Brain microvascular endothelial cell (primary cell): Measurements from ENCODE around the gene VIPAS39.

Experiments
- DNase-seq: peaks from one replicate; pipeline ENCODE4 v3.0.0-alpha.2; 2020
- H3K27ac ChIP-seq: fragments of 250-450 bp; sonication (Bioruptor Pico); 2 replicates; pipeline ENCODE4 v1.5.1; 2020; ENCODE audit warnings: mild to moderate bottlenecking, moderate library complexity
- H3K27me3 ChIP-seq: fragments of 250-450 bp; sonication (Bioruptor Pico); replicated peaks from 2 replicates; pipeline ENCODE4 v1.5.1; 2020; ENCODE audit warnings: mild to moderate bottlenecking
- H3K36me3 ChIP-seq: fragments of 250-450 bp; sonication (Bioruptor Pico); replicated peaks from 2 replicates; pipeline ENCODE4 v1.5.1; 2020; ENCODE audit warnings: mild to moderate bottlenecking
- H3K4me3 ChIP-seq: 2 replicates; pipeline ENCODE4 v1.5.1; 2011; ENCODE audit warnings: low read depth, mild to moderate bottlenecking, control low read depth, low read length, moderate library complexity
- in situ Hi-C: cut with HindIII; loops from 2 replicates; pipeline ENCODE4 v1.10.0; 2017; ENCODE audit warnings: low sequenced_read_pairs, low pct_ligation_motif_present
- TF ChIP-seq, protein P1 (sequence below): IDR thresholded peaks from 2 replicates; pipeline ENCODE4 v1.5.1; 2011; ENCODE audit warnings: low read depth, mild to moderate bottlenecking, moderate library complexity, low read length, control low read depth, inconsistent platforms; ENCODE audit errors: missing control alignments

The VIPAS39 gene

DNA sequence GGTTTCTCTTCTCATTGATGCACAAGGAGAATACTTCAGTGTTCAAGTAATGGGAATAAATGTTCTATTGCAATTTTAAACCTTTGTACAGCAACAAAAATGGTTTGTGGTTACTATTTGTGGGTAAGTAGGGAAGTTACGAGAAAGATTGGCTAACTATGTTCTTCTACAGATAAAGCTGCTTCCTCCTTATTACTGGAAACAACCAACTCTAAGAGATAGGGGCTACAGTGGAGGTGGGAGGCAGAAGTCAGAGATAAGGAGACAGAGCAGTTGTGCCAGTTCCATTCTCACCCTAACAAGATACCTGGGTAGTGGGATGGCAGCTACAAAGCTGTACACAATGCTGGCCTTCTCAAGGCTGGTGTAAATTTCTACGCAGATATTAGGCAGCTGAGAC lies 50.2 kb downstream of the VIPAS39 start:
- Histone ChIP-seq H3K27me3 (no peaks in the 10 kb centered on the region), H3K4me3 (no peak overlapping the region), H3K27ac (no peak overlapping the region), H3K36me3 (no peaks in the 10 kb centered on the region)
- in situ Hi-C loops: no loop called here
- TF ChIP-seq, protein P1, sequence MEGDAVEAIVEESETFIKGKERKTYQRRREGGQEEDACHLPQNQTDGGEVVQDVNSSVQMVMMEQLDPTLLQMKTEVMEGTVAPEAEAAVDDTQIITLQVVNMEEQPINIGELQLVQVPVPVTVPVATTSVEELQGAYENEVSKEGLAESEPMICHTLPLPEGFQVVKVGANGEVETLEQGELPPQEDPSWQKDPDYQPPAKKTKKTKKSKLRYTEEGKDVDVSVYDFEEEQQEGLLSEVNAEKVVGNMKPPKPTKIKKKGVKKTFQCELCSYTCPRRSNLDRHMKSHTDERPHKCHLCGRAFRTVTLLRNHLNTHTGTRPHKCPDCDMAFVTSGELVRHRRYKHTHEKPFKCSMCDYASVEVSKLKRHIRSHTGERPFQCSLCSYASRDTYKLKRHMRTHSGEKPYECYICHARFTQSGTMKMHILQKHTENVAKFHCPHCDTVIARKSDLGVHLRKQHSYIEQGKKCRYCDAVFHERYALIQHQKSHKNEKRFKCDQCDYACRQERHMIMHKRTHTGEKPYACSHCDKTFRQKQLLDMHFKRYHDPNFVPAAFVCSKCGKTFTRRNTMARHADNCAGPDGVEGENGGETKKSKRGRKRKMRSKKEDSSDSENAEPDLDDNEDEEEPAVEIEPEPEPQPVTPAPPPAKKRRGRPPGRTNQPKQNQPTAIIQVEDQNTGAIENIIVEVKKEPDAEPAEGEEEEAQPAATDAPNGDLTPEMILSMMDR: no peak
- no peak for DNase-seq

DNA sequence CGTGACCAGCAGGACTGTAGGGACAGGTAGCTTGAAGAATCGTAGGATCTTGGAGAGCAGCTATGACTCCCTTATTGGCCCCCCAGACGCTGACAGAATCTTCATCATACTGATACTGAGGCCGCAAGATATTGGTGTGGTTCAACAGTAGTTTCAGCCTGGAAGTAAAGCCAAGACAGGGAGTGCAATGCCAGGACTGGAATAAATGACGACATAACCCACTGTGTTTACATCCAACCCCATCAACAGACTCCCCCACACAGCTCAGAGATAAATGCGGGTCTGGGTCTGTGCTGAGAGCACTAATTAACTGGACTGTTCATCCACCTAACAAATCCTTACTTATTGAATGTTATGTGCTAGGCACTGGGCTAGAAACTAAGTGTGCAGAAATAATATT lies 50.7 kb downstream of the VIPAS39 start:
- H3K4me3 ChIP-seq: no peak overlapping the region
- no peak overlapping the region for H3K27ac ChIP-seq
- TF ChIP-seq, protein P1: no peak
- no peaks in the 10 kb centered on the region for H3K27me3 ChIP-seq
- no peak for DNase-seq
- H3K36me3 ChIP-seq: no peaks in the 10 kb centered on the region
- in situ Hi-C loops: no loop called here

DNA sequence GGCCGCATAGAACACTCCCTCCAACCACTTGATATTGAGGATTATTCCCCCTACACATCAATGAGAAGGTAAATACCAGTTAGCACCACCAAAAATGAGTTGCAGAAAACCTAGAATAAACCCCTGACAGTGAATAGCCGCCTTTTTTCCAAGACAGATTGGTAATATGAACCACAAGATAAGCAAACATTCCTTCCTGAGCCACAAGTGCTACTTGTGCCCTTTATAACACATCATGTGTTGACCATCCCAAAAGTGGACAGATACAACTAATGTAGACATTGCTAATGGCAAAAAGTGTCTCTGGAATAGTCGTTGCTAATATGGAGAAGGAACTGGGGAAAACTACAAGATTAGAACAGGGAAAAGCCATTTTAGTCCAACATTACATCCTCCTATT lies 51.3 kb downstream of the VIPAS39 start:
- Histone ChIP-seq H3K4me3 (no peak overlapping the region), H3K36me3 (no peaks in the 10 kb centered on the region), H3K27me3 (no peaks in the 10 kb centered on the region), H3K27ac (no peak overlapping the region)
- TF ChIP-seq, protein P1: no peak
- no peak for DNase-seq
- in situ Hi-C loops: no loop called here

DNA sequence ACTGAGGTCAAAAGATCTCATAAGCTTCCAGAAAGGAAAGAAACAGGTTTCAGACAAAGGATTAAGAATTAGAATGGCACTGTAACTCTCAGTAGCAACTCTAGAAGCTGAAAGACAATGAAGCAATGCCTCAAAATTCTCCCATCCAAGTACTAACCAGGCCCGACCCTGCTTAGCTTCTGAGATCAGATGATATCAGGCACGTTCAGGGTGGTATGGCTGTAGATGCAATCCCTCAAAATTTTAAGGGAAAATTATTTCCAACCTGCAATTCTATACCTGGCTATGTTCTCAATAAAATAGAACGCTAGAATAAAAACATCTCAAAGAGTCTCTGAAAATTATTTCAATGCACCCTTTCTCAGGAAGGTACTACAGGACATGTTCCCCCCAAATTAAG lies 53.6 kb downstream of the VIPAS39 start:
- Histone ChIP-seq H3K27me3 (no peaks in the 10 kb centered on the region), H3K36me3 (no peaks in the 10 kb centered on the region), H3K27ac (no peak overlapping the region), H3K4me3 (no peak overlapping the region)
- DNase-seq: no peak
- TF ChIP-seq, protein P1: no peak
- in situ Hi-C loops: no loop called here

DNA sequence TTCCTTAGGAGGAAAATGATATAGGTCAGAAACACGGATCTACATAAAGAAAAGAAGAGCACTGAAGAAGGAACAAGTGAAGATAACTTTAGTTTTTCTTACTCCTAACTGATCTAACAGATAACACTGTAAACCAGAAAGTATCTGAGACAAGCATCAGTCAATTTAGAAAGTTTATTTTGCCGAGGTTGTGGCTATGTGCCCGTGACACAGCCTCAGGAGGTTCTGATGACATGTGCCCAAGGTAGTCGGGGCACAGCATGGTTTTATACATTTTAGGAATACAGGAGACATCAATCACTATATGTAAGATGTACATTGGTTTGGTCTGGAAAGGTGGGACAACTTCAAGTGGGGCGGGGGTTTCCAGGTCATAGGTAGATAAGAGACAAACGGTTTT lies 57.2 kb downstream of the VIPAS39 start:
- TF ChIP-seq, protein P1: no peak
- no peak for DNase-seq
- Histone ChIP-seq H3K36me3 (no peaks in the 10 kb centered on the region), H3K27me3 (no peaks in the 10 kb centered on the region), H3K27ac (no peak overlapping the region), H3K4me3 (no peak overlapping the region)
- in situ Hi-C loops: no loop called here

DNA sequence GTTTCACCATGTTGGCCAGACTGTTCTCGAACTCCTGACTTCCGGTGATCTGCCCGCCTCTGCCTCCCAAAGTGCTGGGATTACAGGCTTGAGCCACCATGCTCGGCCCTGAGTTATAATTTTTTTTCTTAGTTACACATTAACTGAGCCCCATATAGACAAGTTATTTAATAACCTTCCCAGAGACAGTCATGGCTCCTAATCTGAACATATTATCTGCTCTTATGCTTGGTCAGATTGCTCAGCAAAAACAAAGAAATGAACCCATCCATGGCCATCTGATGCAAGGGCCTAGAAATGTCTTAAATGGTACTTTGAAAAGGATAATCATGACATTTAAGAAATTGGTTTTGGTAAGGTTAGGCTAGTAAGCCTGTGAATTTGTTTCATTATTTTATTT lies 67.2 kb downstream of the VIPAS39 start:
- H3K36me3 ChIP-seq: no peaks in the 10 kb centered on the region
- no peak for DNase-seq
- no peak overlapping the region for H3K27ac ChIP-seq
- in situ Hi-C loops: no loop called here
- H3K27me3 ChIP-seq: no peaks in the 10 kb centered on the region
- H3K4me3 ChIP-seq: no peak overlapping the region
- TF ChIP-seq, protein P1: no peak
